Measurements from ENCODE around the gene HCN1.
"Not testable (repeated sequence)": the region's sequence is repeated elsewhere in the genome, so short reads cannot be mapped to it uniquely, and the experiment has no call there.

Gene HCN1

DNA sequence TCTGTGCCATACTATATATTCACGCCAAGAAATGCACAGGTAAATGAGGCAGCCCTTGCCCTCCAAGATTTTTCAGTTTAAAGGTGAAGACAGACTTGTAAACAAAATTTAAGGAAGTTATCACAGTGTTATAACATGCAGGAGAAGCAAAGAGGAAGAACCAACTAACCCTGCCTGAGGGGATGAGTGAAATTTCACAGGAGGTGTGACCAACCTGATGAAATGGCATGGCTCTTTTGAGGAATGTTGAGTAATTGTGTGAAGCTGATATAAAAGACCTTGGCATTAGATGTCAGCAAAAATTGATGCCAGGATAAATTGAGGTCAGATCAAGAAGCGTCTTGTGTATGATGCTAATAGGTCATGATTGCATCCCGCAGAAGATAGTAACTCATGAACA is 86.5 kb downstream of the HCN1 start:
- DNase-seq, result no peak

- DNase-seq, result no peak
Observed at GRCh38 chr5:45604092-45604491, 92.1 kb downstream of the HCN1 start.

GRCh38 chr5:45601424-45601823 is 94.8 kb downstream of the HCN1 start:
- no peak for DNase-seq

DNA sequence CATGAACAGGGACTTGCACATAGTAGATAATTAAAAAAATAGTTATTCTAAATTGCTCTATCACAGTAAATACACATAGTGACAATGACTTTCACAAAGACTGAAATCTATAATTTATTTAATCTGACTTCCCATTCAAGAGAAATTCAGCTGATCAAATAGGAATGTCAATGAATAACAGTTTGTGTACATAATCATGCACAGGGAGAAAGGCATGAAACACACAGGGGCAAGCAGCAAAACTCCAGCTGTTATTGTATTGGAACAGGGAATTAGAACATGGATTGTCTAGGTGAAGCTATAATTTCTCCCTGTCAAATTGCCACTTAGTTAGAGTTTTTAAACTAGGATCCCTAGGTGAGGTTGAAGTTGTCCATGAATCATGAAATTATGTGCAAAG is 99.9 kb downstream of the HCN1 start:
- DNase-seq, result no peak

GRCh38 chr5:45586001-45586400 is 110.2 kb downstream of the HCN1 start:
- DNase-seq, result not testable (repeated sequence)

DNA sequence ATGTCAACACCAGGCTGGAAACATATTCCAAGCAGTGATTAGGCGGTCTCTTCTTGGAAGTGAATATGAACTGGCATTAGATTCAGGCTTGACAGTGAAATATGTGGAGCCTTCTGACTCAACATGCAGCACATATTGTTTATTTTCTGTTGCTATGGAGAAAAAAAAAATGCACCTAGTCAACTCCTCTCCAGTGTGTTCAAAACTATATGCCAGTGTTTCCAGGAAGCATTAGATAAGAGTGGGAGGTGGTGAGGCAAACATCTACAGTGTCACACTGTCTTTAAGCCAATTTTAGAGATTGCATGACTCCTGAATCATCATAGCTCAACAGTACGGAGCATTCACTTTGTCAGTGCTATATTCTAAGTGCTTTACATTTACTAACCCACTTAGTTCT is 117.9 kb downstream of the HCN1 start:
- no peak for DNase-seq

DNA sequence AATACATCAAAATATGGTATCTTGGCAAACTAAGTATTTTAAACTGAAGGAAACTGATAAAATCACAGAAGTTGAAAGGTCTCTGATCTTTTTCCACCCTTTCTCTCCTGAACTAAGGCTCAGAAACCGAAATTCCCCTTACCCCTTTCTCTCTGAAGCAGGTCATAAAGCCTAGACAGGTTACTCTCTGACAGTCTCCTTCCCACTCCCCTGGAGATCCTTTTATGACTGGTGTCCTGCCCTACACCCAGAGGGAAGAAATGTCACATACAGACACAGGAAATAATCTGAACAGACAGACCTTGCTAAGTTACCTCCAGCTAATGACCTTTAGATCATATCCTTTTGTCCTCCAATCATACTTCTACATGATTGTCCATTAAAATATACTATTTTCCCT is 127.4 kb downstream of the HCN1 start:
- DNase-seq, result no peak

- DNase-seq, result no peak
Observed at GRCh38 chr5:45542421-45542820, 153.8 kb downstream of the HCN1 start.

- DNase-seq, result no peak
Observed at GRCh38 chr5:45533663-45534062, 162.5 kb downstream of the HCN1 start.

DNA sequence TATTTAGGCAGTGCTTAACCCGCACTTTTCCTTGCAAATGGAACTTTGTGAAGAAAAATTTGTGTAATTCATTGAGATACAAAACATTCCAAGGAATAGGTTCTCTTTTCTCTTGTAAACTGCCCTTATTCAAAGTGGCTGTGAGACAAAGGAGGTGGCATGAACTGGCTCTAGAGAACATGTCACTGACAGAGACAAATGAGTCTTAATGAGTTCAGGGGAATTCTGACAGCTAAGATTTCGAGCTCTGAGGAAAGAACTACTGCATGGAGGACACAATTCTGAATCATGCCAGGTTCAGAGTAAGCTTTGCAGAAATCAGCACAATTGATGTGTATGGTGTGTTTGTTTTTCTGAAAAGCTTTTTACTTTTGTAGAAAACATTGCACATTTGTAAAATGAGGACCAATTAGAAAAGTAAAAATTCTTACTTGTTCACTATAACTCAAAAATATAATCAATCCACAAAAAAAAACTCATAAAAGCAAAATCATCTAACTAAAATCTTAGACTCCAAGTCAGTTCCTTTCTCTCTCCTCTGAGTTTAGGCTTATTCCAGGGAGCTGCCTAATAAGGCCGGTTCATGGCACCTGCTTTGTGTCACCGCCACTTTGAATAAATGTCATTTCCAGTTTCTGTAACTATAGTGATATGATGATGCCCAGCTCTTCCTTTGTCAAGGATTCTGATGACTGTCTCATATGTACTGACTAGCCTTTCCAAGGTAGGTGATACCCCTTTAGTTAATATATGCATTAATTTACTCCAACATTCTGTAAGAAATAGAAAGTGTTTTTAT is 163.2 kb downstream of the HCN1 start:
- no peak for DNase-seq

DNA sequence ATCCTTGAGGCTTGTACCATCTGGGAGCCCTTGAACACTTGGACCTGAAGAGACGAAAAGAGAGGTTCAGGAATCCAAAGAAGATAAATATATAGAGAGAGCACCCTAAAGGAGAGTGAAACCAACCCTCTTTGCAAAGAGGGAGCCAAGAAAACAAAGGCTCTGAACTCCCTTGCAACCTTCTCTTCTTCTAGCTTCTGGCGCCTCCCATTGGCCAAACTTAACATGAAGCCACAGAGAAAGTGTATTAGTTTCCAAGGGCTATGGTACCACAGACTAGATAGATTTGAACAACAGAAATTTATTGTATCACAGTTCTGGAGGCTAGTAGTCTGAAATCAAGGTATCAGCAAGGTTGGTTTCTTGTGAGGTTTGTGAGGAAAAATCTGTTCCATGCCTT is 175.1 kb downstream of the HCN1 start:
- peak; percentile 31 for DNase-seq

DNA sequence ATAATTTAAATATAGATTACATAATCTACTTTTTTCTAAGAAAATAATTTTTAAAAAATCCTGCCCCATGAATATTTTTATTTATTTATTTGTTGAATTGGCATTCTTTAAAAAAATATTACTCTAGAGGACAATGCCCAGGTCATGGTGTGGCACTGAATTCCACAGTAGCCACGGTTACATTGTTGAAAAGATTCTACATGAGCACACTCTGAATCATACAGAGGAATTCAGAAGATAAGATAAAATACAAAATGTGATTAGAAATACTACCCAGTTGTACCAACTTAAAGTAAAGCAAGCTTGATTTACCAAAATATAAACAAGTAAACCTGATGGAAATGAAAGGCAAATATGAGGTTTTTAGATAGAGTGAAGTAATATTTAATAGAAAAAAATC is 183.7 kb downstream of the HCN1 start:
- no peak for DNase-seq

GRCh38 chr5:45509371-45509770 is 186.8 kb downstream of the HCN1 start:
- DNase-seq, result no peak

DNA sequence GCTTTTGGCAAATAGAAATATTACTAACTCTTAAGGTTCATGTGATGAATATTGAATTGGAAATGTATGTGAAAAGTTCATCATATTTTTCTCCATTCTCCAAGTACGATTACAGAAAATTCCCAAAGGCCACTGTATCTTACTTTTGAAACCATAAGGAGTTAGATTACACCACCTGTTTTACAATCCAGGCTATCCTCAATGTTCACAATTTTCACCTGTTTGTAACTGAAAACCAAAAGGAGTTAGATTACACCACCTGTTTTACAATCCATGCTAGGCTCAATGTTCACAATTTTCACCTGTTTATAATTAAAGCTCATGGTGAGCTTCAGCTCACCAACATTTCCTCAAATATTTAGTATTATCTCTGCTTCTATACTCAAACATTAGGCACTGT is 188.0 kb downstream of the HCN1 start:
- DNase-seq, result peak; percentile 23

DNA sequence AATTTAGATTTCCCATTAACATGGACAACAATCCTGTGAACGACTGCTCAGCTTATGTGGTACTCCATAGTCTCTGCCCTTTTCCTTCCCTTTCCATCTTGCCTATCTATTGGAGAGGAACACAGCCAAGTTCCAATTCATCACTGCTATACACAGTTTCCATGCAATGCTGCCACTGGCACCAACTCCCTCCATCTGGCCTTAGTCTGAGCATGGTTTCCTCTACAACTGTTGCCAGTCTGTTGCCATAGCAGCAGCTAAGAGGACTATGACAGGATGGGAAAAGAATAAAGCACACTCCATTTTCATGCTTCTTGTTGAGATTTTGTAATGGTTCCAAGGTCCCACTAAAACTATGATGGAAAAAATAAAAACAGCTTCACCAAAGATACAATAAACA is 189.0 kb downstream of the HCN1 start:
- peak; percentile 77 for DNase-seq

- not testable (repeated sequence) for DNase-seq
Observed at GRCh38 chr5:45499006-45499405, 197.2 kb downstream of the HCN1 start.

DNA sequence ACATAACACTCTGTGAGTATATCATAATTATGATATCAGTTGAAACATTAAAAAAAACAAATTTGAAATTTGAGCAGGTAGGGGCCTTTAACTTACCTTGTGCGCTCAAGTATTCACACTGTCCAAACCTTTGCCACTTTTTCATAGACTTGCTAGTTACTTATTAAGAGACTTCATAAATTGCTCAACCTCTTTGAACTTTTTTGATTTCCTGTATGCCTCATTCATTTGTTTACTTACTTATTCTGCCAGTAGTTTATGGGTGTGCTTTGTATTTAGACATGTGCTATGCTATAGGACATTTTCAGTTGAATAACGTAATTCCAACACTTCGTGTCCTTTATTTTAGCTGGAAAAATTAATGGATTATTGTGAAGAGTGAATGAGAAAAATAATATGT is 204.8 kb downstream of the HCN1 start:
- no peak for DNase-seq

GRCh38 chr5:45484781-45485180 is 211.4 kb downstream of the HCN1 start:
- DNase-seq, result no peak

DNA sequence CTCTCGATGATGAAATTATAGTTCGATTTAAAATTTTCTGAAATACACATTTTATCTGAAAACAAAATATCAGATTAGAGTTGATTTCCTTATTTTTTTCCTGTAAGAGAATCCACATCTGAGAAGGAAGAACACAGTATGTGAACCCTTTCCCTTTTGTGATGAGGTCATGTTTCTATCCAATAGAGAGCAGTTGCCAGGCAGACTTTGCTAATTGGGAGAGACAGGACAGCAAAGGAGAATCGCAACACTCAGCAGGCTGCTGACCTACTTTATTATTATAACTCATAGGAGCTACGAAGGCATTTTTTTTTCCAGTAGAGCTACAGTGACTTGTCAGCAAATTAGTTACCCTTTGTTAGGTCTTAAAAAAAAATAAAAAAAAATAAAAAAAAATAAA is 242.1 kb downstream of the HCN1 start:
- DNase-seq, result peak; percentile 57

GRCh38 chr5:45444856-45445255 is 251.3 kb downstream of the HCN1 start:
- DNase-seq, result not testable (repeated sequence)

DNA sequence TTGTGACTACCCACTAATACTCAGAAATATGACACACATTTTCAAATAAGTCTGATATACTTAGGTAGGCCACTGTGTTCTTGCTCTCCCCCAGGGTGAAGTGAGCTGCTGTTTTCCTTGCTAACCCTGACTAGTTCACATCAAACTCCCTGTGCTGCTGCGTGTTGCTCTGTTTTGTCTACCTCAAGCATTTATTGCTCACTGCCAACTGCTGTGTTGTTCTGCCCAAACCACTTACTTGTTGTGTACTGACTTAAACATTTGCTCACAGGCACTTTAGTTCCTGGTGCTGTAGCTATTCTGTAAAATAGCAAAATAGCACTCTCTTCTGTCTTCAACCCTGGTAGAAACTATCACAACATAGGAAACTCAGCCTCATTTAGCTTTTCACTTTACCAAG is 255.7 kb downstream of the HCN1 start:
- DNase-seq, result no peak

DNA sequence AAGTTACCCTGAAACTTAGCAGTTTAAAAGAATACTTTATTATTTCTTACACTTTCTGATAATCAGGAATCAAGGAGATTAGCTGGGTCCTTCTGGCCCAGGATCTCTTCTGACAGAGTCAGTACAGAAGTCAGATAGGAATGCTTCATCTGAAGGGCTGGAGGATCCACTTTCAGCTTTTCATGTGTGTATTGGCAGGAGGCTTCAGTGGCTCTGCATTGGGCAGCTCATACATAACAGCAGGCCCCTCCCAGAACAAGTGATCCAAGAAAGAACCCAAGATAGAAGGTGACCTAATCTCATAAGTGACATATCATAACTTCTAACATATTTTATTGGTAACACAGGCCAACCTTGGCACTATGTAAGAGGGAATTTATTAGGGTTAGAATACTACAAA is 258.4 kb downstream of the HCN1 start:
- DNase-seq, result no peak

DNA sequence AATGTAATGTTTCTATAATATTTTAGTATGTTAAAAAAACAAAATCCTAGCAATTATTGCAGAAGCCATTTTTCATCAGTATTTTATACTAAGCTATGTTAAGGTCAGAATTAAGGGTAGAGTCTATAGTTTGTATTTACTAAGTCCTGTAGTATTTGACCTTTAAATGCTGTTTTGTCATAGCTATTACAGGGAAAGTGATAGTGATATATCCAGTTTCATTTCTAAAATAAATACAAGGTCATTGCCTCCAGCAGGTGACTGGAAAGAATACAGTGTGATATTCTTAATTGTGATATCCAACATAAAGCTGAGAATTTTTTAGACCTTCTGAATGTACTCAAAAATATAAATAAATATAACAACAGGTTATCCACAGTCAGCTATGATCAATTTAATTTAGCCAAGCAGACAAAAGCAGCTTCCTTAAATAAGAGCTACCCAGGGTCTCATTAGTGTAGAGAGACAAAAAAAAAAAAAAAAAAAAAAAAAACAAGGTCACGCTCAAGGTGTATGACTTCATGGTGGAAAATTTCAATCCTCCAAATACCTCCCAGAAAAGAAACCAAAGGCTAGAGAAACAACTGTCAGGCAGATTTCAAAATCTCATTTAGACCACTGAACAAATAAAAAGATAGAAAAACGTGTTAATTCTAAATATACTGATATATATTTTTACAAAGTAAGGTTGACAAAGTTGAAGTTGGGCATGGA is 278.7 kb downstream of the HCN1 start:
- no peak for DNase-seq

Measured in NCI-H2029 treated with DMSO at 0.1 percent for 48 hours (cell line).